Measurements from ENCODE around the gene DYNLL1.

GRCh38 chr12:120457133-120457532 is 38.8 kb upstream of the DYNLL1 start:
- TF ChIP-seq CTCF (IDR thresholded peaks at IDR 0.05) = no peak
- no peak for TF ChIP-seq POLR2A (IDR thresholded peaks at IDR 0.05)
- TF ChIP-seq POLR2AphosphoS5 (IDR thresholded peaks at IDR 0.05) = no peak
